AG04449 (cell line): ENCODE results near the gene FZD7.

Experiments used
- CTCF ChIA-PET: fragments of 350-600 bp; formaldehyde crosslinking; extraction: SDS; loops from one replicate; lab custom pipeline; 2021; ENCODE audit warnings: antibody characterized with exemption; lab: Yijun Ruan, JAX
- POLR2A ChIA-PET: fragments of 400-600, 350-600 bp; formaldehyde crosslinking; extraction: SDS; loops from one replicate; lab custom pipeline; 2020; ENCODE audit warnings: antibody characterized with exemption, inconsistent platforms; lab: Yijun Ruan, JAX
- DNase-seq: peaks from one replicate; pipeline ENCODE4 v3.0.0-alpha.2; 2010; ENCODE audit warnings: low read depth, low spot score
- H3K4me3 ChIP-seq: 2 replicates; pipeline ENCODE4 v1.5.1; 2011; ENCODE audit warnings: low read depth, mild to moderate bottlenecking, control low read depth, low read length
- TF ChIP-seq, protein P1 (sequence below): IDR thresholded peaks from one replicate; pipeline ENCODE4 v1.5.1; 2011; ENCODE audit warnings: mild to moderate bottlenecking, moderate library complexity, low read length, control low read depth, inconsistent platforms; ENCODE audit not compliant: insufficient read depth; ENCODE audit errors: missing control alignments

Gene FZD7

DNA sequence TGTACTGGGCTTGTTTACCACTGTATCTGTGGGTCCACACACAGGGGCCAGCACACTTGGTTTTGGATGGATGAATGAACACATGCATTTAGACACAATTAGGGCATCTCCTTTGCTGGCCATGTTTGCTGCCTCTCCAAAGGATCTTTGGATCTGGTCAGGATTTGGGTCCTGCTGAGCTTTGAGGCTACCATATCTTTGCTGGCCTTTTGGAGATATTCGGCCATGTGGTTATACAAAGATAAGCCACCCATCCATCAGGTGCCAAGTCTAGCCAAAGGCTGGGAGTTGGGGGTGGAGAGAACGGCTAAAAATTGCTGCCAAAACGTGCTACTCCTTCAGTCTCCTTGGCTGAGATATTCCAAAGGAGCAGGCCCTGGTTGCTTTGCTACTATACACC lies 18.2 kb upstream of the FZD7 start:
- no peak overlapping the region for H3K4me3 ChIP-seq
- TF ChIP-seq, protein P1, sequence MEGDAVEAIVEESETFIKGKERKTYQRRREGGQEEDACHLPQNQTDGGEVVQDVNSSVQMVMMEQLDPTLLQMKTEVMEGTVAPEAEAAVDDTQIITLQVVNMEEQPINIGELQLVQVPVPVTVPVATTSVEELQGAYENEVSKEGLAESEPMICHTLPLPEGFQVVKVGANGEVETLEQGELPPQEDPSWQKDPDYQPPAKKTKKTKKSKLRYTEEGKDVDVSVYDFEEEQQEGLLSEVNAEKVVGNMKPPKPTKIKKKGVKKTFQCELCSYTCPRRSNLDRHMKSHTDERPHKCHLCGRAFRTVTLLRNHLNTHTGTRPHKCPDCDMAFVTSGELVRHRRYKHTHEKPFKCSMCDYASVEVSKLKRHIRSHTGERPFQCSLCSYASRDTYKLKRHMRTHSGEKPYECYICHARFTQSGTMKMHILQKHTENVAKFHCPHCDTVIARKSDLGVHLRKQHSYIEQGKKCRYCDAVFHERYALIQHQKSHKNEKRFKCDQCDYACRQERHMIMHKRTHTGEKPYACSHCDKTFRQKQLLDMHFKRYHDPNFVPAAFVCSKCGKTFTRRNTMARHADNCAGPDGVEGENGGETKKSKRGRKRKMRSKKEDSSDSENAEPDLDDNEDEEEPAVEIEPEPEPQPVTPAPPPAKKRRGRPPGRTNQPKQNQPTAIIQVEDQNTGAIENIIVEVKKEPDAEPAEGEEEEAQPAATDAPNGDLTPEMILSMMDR, result no peak
- POLR2A ChIA-PET, result no interaction called here
- CTCF ChIA-PET, result no interaction called here
- DNase-seq, result no peak

DNA sequence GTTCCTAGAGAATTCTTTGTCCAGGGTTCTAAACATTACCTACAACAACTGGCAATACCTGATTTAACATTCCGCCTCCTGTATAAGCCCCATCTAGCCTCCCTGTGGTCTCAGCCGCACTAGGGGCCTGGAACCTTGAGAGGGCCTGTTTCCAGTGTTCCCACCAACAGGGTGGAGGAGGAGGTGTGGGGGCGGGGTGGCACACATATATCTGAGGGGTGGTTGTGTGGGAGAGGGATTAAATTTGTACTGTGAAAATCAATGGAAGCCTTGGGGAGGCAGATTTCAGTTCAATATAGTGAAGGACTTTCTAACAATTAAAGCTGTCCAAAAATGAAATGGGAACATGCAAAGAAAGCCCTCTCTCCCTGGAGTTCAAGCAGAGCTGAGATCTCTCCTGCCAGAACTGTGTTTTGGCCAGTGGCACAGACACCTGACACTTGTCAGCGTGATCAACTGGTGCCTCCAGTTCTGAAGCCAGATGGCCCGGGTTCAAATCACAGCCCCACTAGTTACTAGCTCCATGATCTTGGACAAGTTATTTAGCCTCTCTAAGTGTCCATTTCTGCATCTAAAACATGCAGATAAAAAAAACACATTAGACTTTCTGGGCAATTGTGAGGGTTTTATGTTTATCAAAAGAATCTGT lies 17.0 kb upstream of the FZD7 start:
- no peak overlapping the region for H3K4me3 ChIP-seq
- ChIA-PET CTCF (interaction anchor here (2.1 to 2.3 kb wide), 2 partner anchors 10 to 156 kb away, joined by 5 to 6 read pairs; no protein-coding TSS in a partner anchor), POLR2A (no interaction called here)
- TF ChIP-seq, protein P1, result no peak
- no peak for DNase-seq

DNA sequence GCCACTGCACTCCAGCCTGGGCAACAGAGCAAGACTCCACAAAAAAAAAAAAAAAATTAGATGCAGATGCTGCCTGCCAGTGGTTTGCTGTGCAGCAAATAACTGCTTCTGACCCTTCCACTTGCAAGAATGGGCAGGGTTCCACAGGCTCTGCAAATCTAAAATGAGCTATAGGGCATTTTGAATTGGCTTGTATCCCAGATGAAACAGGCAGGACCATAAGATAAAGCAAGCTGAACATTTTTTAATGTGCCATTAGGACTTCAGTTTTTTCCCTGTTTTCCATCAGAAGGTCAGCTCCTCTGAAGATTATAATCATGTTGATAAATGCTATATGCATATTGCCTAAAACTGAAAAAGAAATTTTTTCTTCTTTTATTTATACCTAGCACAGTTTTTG lies 15.7 kb upstream of the FZD7 start:
- DNase-seq, result no peak
- no peak overlapping the region for H3K4me3 ChIP-seq
- ChIA-PET CTCF (interaction anchor here (0.9 to 2.3 kb wide), 5 partner anchors 9 to 161 kb away, joined by 3 to 6 read pairs (median 3); no protein-coding TSS in a partner anchor), POLR2A (interaction anchor here (0.6 kb wide), 1 partner anchor 119 kb away, joined by 4 read pairs; no protein-coding TSS in a partner anchor)
- TF ChIP-seq, protein P1, result no peak

DNA sequence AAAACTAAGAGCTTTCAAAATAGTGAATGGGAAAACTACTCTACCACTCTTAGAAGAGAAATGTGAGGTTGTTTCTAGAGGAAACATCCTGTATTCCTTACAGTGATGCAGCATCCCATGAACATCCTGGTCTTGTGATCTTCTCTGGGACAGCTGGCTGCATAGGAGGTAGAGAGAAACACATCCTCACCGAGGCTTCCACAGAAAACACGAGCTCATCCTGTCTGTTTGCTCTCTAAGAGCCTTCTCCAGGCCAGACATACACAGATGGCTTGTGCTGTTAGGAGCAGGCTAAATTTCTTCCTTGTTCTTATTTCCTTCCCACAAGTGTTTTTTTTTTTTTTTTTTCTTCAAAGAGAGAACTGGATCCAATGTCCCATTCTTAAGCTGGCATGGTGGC lies 14.7 kb upstream of the FZD7 start:
- ChIA-PET CTCF (interaction anchor here (0.5 to 2.3 kb wide), 4 partner anchors 8 to 235 kb away, joined by 3 to 6 read pairs (median 4); no protein-coding TSS in a partner anchor), POLR2A (interaction anchor here (0.6 kb wide), 1 partner anchor 358 kb away, joined by 4 read pairs; no protein-coding TSS in a partner anchor)

DNA sequence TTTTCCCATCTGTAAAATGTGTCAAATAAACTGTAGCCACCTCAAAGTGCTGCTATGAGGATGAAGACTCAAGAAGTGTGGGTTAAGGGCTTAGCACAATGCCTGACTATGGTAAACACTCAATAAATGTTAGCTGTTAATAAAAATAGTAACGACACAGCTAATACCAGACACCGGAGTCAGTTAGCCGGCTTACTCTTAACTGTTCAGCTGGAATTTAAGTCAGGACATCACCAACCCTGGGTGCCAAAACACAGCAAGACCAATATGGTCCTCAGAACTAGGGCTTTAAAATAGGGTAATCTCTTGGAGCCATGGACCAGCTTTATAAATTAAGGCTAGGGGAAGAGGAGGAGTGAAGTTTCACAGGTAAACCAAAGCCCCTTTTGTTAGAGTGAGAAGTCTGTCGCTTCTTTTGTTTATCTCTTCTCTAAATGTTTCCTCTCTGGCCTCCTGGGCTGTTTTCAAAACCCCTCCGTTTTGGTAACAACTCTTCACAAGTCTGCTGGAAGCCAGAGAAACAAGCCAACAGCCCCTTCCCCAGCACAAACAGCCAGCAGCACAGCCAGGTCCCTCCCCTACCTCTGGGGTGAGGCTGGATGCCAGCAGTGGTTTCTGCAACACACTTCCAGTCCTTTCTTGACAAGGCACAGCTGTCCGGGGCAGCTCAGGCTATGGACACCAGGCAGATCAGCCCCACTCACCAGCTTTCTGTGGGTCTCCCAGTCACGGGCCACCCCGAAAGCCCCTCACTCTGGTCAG lies 13.8 kb upstream of the FZD7 start:
- no peak for DNase-seq
- CTCF ChIA-PET, result interaction anchor here (0.8 to 1.1 kb wide), 2 partner anchors 71 to 159 kb away, joined by 3 read pairs; no protein-coding TSS in a partner anchor
- POLR2A ChIA-PET, result interaction anchor here (0.8 to 1.3 kb wide), 3 partner anchors 11 to 47 kb away, joined by 3 to 4 read pairs (median 3); no protein-coding TSS in a partner anchor

More for the DNA sequence above, 14.7 kb upstream of the FZD7 start:
- no peak overlapping the region for H3K4me3 ChIP-seq
- TF ChIP-seq, protein P1, result no peak
- DNase-seq, result no peak

More for the DNA sequence above, 13.8 kb upstream of the FZD7 start:
- no peak overlapping the region for H3K4me3 ChIP-seq
- TF ChIP-seq, protein P1, result no peak
